Panc1 (cell line): ENCODE measurements around the gene TRAF3IP1.

Experiments used
- TCF7L2 ChIP-seq: IDR thresholded peaks from 2 replicates; pipeline ENCODE4 v1.6.1; 2011; ENCODE audit warnings: mild to moderate bottlenecking, low read depth, low read length, inconsistent platforms
- TF ChIP-seq, protein P1 (sequence below): fragments of 450-650 bp; IDR thresholded peaks from 2 replicates; pipeline ENCODE4 v1.5.1; 2017; ENCODE audit warnings: mild to moderate bottlenecking

- TF ChIP-seq, protein P1, sequence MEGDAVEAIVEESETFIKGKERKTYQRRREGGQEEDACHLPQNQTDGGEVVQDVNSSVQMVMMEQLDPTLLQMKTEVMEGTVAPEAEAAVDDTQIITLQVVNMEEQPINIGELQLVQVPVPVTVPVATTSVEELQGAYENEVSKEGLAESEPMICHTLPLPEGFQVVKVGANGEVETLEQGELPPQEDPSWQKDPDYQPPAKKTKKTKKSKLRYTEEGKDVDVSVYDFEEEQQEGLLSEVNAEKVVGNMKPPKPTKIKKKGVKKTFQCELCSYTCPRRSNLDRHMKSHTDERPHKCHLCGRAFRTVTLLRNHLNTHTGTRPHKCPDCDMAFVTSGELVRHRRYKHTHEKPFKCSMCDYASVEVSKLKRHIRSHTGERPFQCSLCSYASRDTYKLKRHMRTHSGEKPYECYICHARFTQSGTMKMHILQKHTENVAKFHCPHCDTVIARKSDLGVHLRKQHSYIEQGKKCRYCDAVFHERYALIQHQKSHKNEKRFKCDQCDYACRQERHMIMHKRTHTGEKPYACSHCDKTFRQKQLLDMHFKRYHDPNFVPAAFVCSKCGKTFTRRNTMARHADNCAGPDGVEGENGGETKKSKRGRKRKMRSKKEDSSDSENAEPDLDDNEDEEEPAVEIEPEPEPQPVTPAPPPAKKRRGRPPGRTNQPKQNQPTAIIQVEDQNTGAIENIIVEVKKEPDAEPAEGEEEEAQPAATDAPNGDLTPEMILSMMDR, result no peak
- TF ChIP-seq TCF7L2, result no peak
Observed at GRCh38 chr2:238337846-238338245, 17.5 kb downstream of the TRAF3IP1 start.
